GM21367 (cell line): ENCODE results near the gene DYNLT2.
"Not testable (repeated sequence)": the region's sequence is repeated elsewhere in the genome, so short reads cannot be mapped to it uniquely, and the experiment has no call there.

Experiments
- ATAC-seq: cut with Tn5 transposase; IDR thresholded peaks from one replicate; pipeline ENCODE4 v1.9.1; 2021; ENCODE audit not compliant: unreplicated experiment

Gene DYNLT2

DNA sequence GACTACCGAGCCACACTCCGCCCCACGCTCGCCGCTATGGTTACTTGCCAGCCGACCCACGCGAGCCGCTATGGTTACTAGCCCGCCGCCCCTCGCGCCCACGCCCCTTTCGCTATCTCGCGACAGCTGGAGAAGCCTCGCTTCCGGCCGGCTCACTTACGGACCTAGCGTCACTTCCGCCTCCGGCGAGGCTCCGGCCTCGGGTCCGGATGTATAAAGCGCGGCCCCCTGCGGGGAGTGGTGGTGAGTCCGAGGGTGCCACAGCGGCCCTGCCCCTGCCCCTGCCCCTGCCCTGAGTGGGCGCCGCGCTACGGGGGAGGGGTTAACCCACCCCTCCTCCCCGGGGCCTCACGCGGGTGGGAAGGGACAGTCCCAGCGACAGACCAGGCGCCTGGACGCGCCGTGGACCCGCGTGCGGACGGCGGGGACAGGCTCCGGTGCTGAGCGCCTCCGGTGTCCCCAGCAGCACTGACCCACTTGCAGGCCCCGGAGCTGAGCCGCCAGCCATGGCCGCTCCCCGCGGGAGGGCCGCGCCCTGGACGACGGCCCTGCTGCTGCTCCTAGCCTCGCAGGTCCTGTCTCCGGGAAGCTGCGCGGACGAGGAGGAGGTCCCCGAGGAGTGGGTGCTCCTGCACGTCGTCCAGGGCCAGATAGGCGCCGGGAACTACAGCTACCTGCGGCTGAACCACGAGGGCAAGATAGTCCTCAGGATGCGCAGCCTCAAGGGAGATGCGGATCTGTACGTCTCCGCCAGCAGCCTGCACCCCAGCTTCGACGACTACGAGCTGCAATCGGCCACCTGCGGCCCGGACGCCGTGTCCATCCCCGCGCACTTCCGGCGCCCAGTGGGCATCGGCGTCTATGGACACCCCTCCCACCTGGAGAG lies 49.2 kb downstream of the DYNLT2 start, which contains the start of the genes C6orf120 and WDR27:
Gene C6orf120 (plus strand): TSS at position 173 of the 886 bp plus-strand sequence. CDS start 334 bp downstream, at position 507.
Gene WDR27 (minus strand): TSS at position 76 of the 886 bp plus-strand sequence. CDS start 13,024 bp downstream, outside the sequence.
- peak; percentile 96 for ATAC-seq

DNA sequence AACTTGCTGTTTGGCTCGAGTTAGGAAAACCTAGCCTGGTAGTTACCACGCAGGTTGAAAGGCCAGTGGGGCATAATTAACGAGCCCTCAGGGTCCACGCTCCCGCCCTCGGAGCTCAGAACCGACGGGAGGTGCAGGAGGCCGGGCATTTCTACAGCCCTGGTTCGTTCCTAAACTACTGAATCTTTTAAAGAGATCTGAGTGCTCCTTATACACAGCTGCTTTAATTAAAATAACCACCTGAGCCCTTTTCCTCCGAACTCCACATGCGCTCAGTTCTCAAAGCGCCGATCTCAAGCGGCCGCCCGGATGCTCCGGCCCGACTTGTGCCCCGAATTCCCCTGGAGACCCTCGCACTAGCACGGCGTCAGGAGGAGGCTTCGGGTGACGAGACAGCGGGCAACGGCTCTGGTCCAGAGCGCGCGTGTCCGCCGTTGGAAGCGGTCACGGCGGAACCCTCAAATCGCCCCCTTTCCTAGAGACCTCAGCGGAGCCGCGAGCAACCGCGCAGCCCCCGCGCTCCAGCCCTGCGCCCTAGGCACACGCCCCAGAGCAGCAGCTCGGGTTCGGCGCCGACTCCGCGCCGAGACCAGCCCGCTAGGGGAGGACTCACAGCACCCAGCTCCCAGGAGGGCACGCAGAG lies 49.9 kb downstream of the DYNLT2 start:
- peak; percentile 2 for ATAC-seq

DNA sequence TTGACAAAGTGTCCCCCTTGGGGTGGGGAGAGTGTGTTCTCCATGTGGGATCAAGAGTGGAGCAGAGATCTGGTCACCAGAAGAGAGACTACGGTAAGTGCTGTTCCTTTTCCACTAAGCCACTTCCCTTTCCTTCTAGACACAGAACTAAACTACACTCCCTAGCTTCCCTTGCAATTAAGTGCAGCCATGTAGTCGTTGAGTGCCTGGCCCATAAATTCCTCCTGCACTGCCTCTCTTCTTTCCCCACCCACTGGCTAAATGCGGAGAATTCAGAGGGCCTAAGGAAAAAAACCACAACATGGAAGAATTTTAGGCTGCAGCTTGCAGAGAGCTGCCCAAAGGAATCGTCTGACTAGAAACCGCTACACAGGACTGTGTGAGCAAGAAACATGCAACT lies 51.1 kb downstream of the DYNLT2 start:
- ATAC-seq, result no peak

DNA sequence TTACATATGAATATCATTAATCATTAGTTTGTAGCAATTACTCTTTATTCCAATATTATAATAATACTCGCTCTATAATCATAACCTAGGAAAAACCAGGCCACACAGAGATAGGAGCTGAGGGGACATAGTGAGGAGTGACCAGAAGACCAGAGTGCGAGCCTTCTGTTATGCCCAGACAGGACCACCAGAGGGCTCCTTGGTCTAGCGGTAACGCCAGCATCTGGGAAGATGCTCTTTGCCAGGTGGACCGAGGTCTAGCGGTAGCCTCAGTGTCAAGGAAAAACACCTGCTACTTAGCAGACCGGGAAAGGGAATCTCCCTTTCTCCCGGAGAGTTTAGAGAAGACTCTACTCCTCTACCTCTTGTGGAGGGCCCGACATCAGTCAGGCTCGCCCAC lies 54.3 kb downstream of the DYNLT2 start:
- not testable (repeated sequence) for ATAC-seq

DNA sequence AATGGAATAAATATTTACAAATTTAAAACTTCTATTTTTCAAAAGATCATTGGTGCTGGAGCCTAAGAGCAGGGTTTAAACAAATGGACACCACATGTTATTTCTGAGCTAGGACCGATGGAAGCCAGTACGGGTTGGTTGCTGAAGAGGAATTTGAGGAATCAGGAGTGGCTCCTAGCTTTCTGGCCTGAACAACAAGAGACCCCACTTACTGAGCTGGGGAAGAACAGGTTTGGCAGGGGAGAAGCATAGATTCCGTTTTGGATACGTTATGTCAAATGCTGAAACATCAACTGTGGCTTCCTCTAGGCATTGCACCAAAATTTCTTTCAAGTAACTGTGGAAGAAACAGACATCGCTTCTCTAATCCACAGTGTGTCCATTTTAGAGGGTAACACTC lies 56.2 kb downstream of the DYNLT2 start:
- ATAC-seq, result no peak

DNA sequence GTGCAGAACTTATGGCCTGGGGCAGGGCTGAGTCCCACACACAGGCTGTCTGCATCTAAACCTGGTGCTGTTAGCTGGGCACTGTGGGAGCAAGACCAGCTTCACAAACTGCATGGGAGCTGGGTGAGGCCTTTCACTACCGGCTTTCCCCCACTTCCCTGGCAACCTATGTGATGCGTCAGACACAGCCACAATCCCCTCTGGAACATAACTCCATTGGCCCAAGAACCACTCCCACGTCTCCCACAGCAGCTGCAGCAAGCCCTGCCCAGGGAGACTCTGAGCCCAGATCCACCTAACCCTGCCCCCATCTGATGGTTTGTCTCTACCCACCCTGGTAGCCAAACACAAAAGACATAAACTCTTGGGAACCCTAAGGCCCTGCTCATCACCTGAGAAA lies 58.9 kb downstream of the DYNLT2 start:
- no peak for ATAC-seq

DNA sequence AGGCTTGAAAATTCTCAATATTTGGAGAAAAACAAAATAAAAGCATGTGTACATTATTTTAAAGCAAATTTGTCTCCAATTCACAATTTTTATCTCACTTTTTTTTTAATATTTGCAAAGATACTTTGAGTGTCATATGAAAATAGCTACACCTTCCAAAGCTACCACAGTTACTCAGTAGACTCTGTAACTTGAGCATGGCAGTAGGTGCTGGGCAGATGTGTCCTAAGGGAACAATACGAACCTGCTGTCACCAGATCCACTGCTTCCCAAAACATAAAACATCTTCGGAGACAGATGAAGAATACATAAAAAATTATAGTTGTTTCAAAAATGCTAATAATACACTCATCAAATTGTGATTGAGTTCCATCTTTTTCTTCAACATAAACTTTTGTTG lies 60.1 kb downstream of the DYNLT2 start:
- no peak for ATAC-seq
